IMR-90 (cell line): ENCODE data around the gene RPS6KA5. TPM values are rescaled to one million over a fixed set of nuclear protein-coding genes. Genes with fewer than 3 reads are reported as not detected.

Experiments
- ATAC-seq: fragments of 200-7000 bp; cut with Tn5 transposase; 2 replicates; pipeline ENCODE4 v1.9.1; 2020; ENCODE audit warnings: low read depth, mild to moderate bottlenecking, moderate library complexity
- BruUV-seq: library from RNA; stranded (reverse); fragments of 400-500 nt; replicated peaks from 2 replicates; lab custom pipeline; 2021; lab: Mats Ljungman, UMichigan
- CTCF ChIA-PET: fragments of 300-600 bp; formaldehyde crosslinking; extraction: SDS; loops from one replicate; lab custom pipeline; 2021; ENCODE audit warnings: antibody characterized with exemption; lab: Yijun Ruan, JAX
- POLR2A ChIA-PET: fragments of 300-600 bp; sonication (Branson Sonifier 250); formaldehyde crosslinking; loops from one replicate; lab custom pipeline; 2022; ENCODE audit warnings: antibody characterized with exemption; ENCODE audit not compliant: unreplicated experiment; lab: Charles Lee
- DNase-seq: peaks from one replicate; pipeline ENCODE4 v3.0.0; 2013
- H2AFZ ChIP-seq: replicated peaks from 2 replicates; pipeline ENCODE3; 2013; ENCODE audit warnings: low read length, mild to moderate bottlenecking; ENCODE audit not compliant: poor library complexity
- H2AK5ac ChIP-seq: 2 replicates; pipeline ENCODE4 v1.6.1; 2013; ENCODE audit warnings: low read depth, low read length, inconsistent platforms
- H2AK9ac ChIP-seq: replicated peaks from 2 replicates; pipeline ENCODE3; 2013; ENCODE audit warnings: mild to moderate bottlenecking, low read depth, low read length, moderate library complexity; ENCODE audit not compliant: poor library complexity
- H2BK120ac ChIP-seq: 2 replicates; pipeline ENCODE4 v1.6.1; 2013; ENCODE audit warnings: low read depth, low read length, inconsistent platforms
- H2BK15ac ChIP-seq: 3 replicates; pipeline ENCODE4 v1.6.1; 2013; ENCODE audit warnings: low read depth, low read length, inconsistent platforms
- H2BK20ac ChIP-seq: 2 replicates; pipeline ENCODE4 v1.6.1; 2013; ENCODE audit warnings: low read depth, mild to moderate bottlenecking, inconsistent platforms, low read length, moderate library complexity
- H2BK5ac ChIP-seq: 2 replicates; pipeline ENCODE4 v1.6.1; 2013; ENCODE audit warnings: mild to moderate bottlenecking, low read depth, low read length, inconsistent platforms; ENCODE audit not compliant: poor library complexity, severe bottlenecking
- H3K14ac ChIP-seq: replicated peaks from 2 replicates; pipeline ENCODE4 v1.6.1; 2013; ENCODE audit warnings: low read depth, low read length, inconsistent platforms
- H3K18ac ChIP-seq: 2 replicates; pipeline ENCODE4 v1.6.1; 2013; ENCODE audit warnings: low read depth, low read length, control low read depth
- H3K23ac ChIP-seq: 2 replicates; pipeline ENCODE4 v1.6.1; 2013; ENCODE audit warnings: low read depth, low read length, inconsistent platforms
- H3K27ac ChIP-seq: 2 replicates; pipeline ENCODE4 v1.5.1; 2013; ENCODE audit warnings: mild to moderate bottlenecking, control low read depth, low read length; ENCODE audit not compliant: insufficient read depth
- H3K27me3 ChIP-seq: 2 replicates; pipeline ENCODE4 v1.6.1; 2013; ENCODE audit warnings: low read length; ENCODE audit not compliant: control insufficient read depth, insufficient read depth
- H3K36me3 ChIP-seq: 2 replicates; pipeline ENCODE4 v1.6.1; 2013; ENCODE audit warnings: low read length, mixed read lengths; ENCODE audit not compliant: control insufficient read depth, insufficient read depth
- H3K4ac ChIP-seq: 2 replicates; pipeline ENCODE4 v1.6.1; 2013; ENCODE audit warnings: low read depth, low read length, inconsistent platforms
- H3K4me1 ChIP-seq: 2 replicates; pipeline ENCODE4 v1.6.1; 2013; ENCODE audit warnings: low read length, mixed read lengths; ENCODE audit not compliant: control insufficient read depth, insufficient read depth
- H3K4me2 ChIP-seq: 2 replicates; pipeline ENCODE4 v1.6.1; 2013; ENCODE audit warnings: low read depth, mild to moderate bottlenecking, control low read depth, low read length, moderate library complexity
- H3K4me3 ChIP-seq: 2 replicates; pipeline ENCODE4 v1.5.1; 2013; ENCODE audit warnings: low read depth, mild to moderate bottlenecking, control low read depth, low read length, moderate library complexity; ENCODE audit not compliant: insufficient read depth
- H3K56ac ChIP-seq: 2 replicates; pipeline ENCODE4 v1.6.1; 2013; ENCODE audit warnings: low read length, inconsistent platforms; ENCODE audit not compliant: insufficient read depth; ENCODE audit errors: extremely low read depth
- H3K79me1 ChIP-seq, 2 experiments: 2 replicates each; pipeline ENCODE4 v1.6.1; 2013; ENCODE audit warnings: low read length in 2 of 2, inconsistent platforms in 1 of 2, low read depth in 1 of 2
- H3K9ac ChIP-seq: 2 replicates; pipeline ENCODE4 v1.6.1; 2013; ENCODE audit warnings: low read depth, low read length, control low read depth
- H3K9me1 ChIP-seq: 2 replicates; pipeline ENCODE4 v1.6.1; 2013; ENCODE audit warnings: low read length, inconsistent platforms; ENCODE audit not compliant: insufficient read depth
- H3K9me3 ChIP-seq: 2 replicates; pipeline ENCODE4 v1.6.1; 2013; ENCODE audit warnings: low read length; ENCODE audit not compliant: control insufficient read depth, insufficient read depth
- H4K20me1 ChIP-seq: 2 replicates; pipeline ENCODE4 v1.6.1; 2013; ENCODE audit warnings: low read length, inconsistent platforms; ENCODE audit not compliant: insufficient read depth
- H4K5ac ChIP-seq: 2 replicates; pipeline ENCODE4 v1.6.1; 2013; ENCODE audit warnings: mild to moderate bottlenecking, low read depth, low read length, control low read depth
- H4K8ac ChIP-seq, 2 experiments: 2 replicates each; pipeline ENCODE4 v1.6.1; 2013; ENCODE audit warnings: low read depth in 2 of 2, low read length in 2 of 2, control low read depth in 1 of 2, inconsistent platforms in 1 of 2
- H4K91ac ChIP-seq: 2 replicates; pipeline ENCODE4 v1.6.1; 2013; ENCODE audit warnings: low read depth, low read length, inconsistent platforms; ENCODE audit not compliant: insufficient read depth
- BHLHE40 ChIP-seq: fragments of 150-350 bp; IDR thresholded peaks from 2 replicates; pipeline ENCODE4 v1.6.1; 2016; ENCODE audit warnings: mild to moderate bottlenecking, low read depth, low read length
- CEBPB ChIP-seq: IDR thresholded peaks from 2 replicates; pipeline ENCODE4 v1.6.1; 2012; ENCODE audit warnings: low read depth, low read length, improper control_type of control experiment
- CHD1 ChIP-seq: IDR thresholded peaks from 2 replicates; pipeline ENCODE4 v1.6.1; 2012; ENCODE audit warnings: low read depth, low read length, improper control_type of control experiment
- FOS ChIP-seq: fragments of 150-350 bp; IDR thresholded peaks from 2 replicates; pipeline ENCODE4 v1.6.1; 2016; ENCODE audit warnings: low read depth, low read length
- MAFK ChIP-seq: IDR thresholded peaks from 2 replicates; pipeline ENCODE4 v1.6.1; 2012; ENCODE audit warnings: low read depth, low read length, improper control_type of control experiment
- MAZ ChIP-seq: IDR thresholded peaks from 2 replicates; pipeline ENCODE4 v1.6.1; 2012; ENCODE audit warnings: low read depth, mild to moderate bottlenecking, low read length, improper control_type of control experiment, moderate library complexity, borderline replicate concordance
- POLR2A ChIP-seq: IDR thresholded peaks from 2 replicates; pipeline ENCODE4 v1.6.1; 2012; ENCODE audit warnings: mild to moderate bottlenecking, low read depth, low read length
- RAD21 ChIP-seq: IDR thresholded peaks from 2 replicates; pipeline ENCODE4 v1.6.1; 2012; ENCODE audit warnings: low read length, improper control_type of control experiment
- WGBS, 2 experiments: methylation state at CpG; one replicate each; pipeline versions ENCODE4 v1.1.5 to v1.1.7; 2013; ENCODE audit warnings: missing lambda C conversion rate in 2 of 2; ENCODE audit not compliant: insufficient read length in 1 of 2; ENCODE audit errors: extremely low coverage in 2 of 2; 5-methylcytosine and 5-hydroxymethylcytosine counted together
- dilution Hi-C: fragments of 300-500 bp; cut with HindIII; formaldehyde crosslinking; loops from one replicate; pipeline ENCODE4 v1.14.3; 2018; ENCODE audit warnings: low sequenced_read_pairs; ENCODE audit not compliant: unreplicated experiment
- in situ Hi-C: fragments of 300-500 bp; cut with MboI; formaldehyde crosslinking; loops from 3 replicates; pipeline ENCODE4 v1.14.3; 2019; ENCODE audit warnings: low sequenced_read_pairs, inconsistent platforms, mixed read lengths
- intact Hi-C: fragments of 100-400 bp; cut with micrococcal nuclease; formaldehyde crosslinking; loops from 2 replicates; pipeline ENCODE4 v1.10.0; 2022
- polyA plus RNA-seq, 3 experiments: library from polyadenylated mRNA; depleted of rRNA; stranded (reverse); fragments of >200 nt; gene quantifications; 2 replicates each; pipeline ENCODE4 v1.2.3, GENCODE V29; 2012; ENCODE audit warnings: low replicate concordance in 1 of 3
- total RNA-seq: library from RNA; depleted of rRNA; stranded (reverse); fragments of >200 nt; gene quantifications from 2 replicates; pipeline ENCODE4 v1.2.3, GENCODE V29; 2012
- TF ChIP-seq, protein P1 (sequence below): fragments of 150-350 bp; IDR thresholded peaks from 2 replicates; pipeline ENCODE4 v1.6.1; 2016; ENCODE audit warnings: low read depth, mild to moderate bottlenecking, low read length, moderate library complexity, borderline replicate concordance
- TF ChIP-seq, protein P2 (sequence below): conservative IDR thresholded peaks from 2 replicates; pipeline ENCODE4 v1.5.1; 2012; ENCODE audit warnings: mild to moderate bottlenecking, low read depth, low read length, improper control_type of control experiment
- TF ChIP-seq, protein P3 (sequence below): fragments of 150-350 bp; IDR thresholded peaks from 2 replicates; pipeline ENCODE4 v1.6.1; 2017; ENCODE audit warnings: mild to moderate bottlenecking, antibody characterized with exemption, low read length, low read depth

RPS6KA5 gene
- total and polyA plus RNA-seq, 2 of the 4 experiments (the other 2 are of a cell fraction), result 0.36 TPM

DNA sequence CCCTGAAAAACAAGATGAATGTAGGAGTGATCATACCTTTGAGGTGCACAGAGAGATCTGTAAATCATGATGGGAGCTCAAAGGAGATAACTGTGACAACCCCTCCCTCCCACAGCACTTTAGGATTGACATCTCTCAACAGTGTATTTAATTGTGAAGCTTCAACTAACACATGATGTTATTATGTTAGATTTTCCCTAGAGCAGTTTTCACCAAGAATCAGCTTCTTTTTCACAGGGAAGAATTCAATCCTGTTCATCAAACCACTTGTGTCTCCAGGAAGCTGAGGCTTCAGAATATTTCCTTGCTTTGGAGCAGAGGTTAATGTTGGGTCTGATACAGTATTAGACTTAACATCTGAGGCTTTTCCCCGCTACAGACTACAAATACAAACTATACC lies 11.8 kb downstream of the RPS6KA5 start:
- TF ChIP-seq CHD1 (no peak), POLR2A (no peak), CEBPB (no peak), BHLHE40 (no peak), FOS (no peak), RAD21 (no peak), MAFK (no peak), MAZ (no peak)
- TF ChIP-seq, protein P1, sequence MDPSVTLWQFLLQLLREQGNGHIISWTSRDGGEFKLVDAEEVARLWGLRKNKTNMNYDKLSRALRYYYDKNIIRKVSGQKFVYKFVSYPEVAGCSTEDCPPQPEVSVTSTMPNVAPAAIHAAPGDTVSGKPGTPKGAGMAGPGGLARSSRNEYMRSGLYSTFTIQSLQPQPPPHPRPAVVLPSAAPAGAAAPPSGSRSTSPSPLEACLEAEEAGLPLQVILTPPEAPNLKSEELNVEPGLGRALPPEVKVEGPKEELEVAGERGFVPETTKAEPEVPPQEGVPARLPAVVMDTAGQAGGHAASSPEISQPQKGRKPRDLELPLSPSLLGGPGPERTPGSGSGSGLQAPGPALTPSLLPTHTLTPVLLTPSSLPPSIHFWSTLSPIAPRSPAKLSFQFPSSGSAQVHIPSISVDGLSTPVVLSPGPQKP, result no peak
- TF ChIP-seq, protein P2, sequence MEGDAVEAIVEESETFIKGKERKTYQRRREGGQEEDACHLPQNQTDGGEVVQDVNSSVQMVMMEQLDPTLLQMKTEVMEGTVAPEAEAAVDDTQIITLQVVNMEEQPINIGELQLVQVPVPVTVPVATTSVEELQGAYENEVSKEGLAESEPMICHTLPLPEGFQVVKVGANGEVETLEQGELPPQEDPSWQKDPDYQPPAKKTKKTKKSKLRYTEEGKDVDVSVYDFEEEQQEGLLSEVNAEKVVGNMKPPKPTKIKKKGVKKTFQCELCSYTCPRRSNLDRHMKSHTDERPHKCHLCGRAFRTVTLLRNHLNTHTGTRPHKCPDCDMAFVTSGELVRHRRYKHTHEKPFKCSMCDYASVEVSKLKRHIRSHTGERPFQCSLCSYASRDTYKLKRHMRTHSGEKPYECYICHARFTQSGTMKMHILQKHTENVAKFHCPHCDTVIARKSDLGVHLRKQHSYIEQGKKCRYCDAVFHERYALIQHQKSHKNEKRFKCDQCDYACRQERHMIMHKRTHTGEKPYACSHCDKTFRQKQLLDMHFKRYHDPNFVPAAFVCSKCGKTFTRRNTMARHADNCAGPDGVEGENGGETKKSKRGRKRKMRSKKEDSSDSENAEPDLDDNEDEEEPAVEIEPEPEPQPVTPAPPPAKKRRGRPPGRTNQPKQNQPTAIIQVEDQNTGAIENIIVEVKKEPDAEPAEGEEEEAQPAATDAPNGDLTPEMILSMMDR, result no peak
- TF ChIP-seq, protein P3, sequence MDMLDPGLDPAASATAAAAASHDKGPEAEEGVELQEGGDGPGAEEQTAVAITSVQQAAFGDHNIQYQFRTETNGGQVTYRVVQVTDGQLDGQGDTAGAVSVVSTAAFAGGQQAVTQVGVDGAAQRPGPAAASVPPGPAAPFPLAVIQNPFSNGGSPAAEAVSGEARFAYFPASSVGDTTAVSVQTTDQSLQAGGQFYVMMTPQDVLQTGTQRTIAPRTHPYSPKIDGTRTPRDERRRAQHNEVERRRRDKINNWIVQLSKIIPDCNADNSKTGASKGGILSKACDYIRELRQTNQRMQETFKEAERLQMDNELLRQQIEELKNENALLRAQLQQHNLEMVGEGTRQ, result no peak
- Histone ChIP-seq H3K4me2 (no peak overlapping the region), H2BK5ac (no peak overlapping the region), H3K9me3 (no peaks in the 10 kb centered on the region), H3K9me1 (no peaks in the 10 kb centered on the region), H3K9ac (no peak overlapping the region), H3K4me3 (no peak overlapping the region), H2BK15ac (no peak overlapping the region), H2AK5ac (no peak overlapping the region), H3K18ac (no peak overlapping the region), H2AK9ac (no peak overlapping the region), H4K20me1 (no peaks in the 10 kb centered on the region), H3K27ac (no peak overlapping the region), H3K79me1 (no peaks in the 10 kb centered on the region), H3K14ac (no peak overlapping the region), H3K56ac (no peak overlapping the region), H2BK20ac (no peak overlapping the region), H3K4ac (no peak overlapping the region), H3K23ac (no peak overlapping the region), H3K36me3 (no peaks in the 10 kb centered on the region), H2AFZ (no peak overlapping the region), H3K4me1 (no peaks in the 10 kb centered on the region), H4K8ac (no peak overlapping the region), H2BK120ac (no peak overlapping the region), H4K5ac (no peak overlapping the region), H4K91ac (no peak overlapping the region), H3K27me3 (no peaks in the 10 kb centered on the region)
- ChIA-PET POLR2A (no interaction called here), CTCF (no interaction called here)
- WGBS, 2 experiments, result no CpG with 5 or more reads among the region's 1 CpG
- BruUV-seq, result no TSS peak
- in situ Hi-C loops, result no loop called here
- ATAC-seq (no peak), DNase-seq (no peak)
- intact Hi-C loops, result no loop called here
- dilution Hi-C loops, result no loop called here
